Jurkat, Clone E6-1 (cell line): ENCODE data around the gene MTREX.

ENCODE experiments used
- DNase-seq: peaks from one replicate; pipeline ENCODE4 v3.0.0-alpha.2; 2011; ENCODE audit warnings: low read depth, low spot score
- H3K4me3 ChIP-seq: 2 replicates; pipeline ENCODE4 v1.5.1; 2011; ENCODE audit warnings: mild to moderate bottlenecking, low read length, control low read depth, moderate library complexity

The MTREX gene

DNA sequence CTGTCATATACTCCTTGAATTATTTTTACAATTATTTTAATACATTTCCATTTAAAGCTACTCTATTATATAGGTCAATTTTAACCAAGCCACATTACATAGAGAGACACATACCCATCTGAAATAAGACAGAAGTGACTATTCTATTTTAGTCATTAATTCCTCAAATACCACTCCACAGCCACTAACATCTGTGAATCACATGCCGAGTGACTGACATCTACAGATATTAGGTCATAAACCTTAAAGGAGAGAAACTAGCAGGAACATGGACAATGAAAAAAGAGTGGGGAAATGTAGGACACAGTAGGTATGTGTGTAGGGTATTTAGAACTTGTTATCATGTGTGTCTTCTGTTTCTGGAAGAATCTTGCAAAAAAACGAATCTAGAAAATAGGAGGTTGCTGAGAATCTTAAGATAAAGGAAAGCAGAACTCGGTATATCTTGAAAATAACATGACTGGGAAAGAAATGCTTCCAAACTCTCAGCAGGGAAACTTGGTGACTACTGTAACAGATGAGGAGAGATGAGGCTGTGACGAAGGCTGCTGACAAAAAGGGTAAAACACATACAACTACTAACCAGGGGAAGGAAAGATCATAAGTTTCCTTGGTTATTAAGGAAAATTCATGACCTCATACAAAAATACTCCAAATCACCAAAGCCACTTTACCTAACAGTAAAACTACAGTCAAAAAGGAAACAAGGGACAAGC is 142.4 kb downstream of the MTREX start:
- DNase-seq, result no peak
- H3K4me3 ChIP-seq, result no peak overlapping the region

DNA sequence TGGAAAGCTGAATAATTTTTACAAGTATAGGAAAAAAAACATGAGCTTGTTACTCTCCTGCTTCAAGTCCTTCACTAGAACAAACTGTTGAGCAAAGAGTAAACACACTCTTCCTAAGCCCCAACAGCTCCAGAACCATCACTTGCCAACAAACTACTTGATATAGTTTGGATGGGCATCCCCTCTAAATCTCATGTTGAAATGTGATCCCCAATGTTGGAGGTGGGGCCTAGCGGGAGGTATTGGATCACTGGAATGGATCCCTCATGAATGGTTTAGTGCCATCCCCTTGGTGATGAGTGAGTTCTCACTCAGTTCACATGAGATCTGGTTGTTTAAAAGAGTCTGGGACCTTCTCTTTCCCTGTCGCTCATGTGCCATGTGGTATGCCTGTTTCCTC is 144.2 kb downstream of the MTREX start:
- H3K4me3 ChIP-seq, result no peak overlapping the region
- no peak for DNase-seq

DNA sequence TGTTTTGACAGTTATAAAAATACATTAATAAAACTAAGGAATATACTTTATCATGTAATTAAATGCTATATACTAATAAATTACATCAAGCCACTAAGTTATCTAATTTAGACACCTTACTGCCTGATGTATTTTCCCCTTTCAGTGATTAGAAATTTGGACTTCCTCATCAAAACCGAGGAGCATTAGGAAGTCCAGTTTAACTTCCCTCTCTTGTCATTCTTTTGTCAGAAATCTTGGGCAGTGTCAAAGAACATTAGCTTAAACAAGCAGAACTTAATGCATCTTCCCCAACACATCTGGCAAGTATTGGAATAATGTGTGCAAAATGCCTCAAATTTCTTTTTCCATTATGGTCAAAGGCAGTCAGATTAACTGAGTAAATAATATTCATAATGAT is 145.4 kb downstream of the MTREX start:
- DNase-seq, result no peak
- H3K4me3 ChIP-seq, result no peak overlapping the region

DNA sequence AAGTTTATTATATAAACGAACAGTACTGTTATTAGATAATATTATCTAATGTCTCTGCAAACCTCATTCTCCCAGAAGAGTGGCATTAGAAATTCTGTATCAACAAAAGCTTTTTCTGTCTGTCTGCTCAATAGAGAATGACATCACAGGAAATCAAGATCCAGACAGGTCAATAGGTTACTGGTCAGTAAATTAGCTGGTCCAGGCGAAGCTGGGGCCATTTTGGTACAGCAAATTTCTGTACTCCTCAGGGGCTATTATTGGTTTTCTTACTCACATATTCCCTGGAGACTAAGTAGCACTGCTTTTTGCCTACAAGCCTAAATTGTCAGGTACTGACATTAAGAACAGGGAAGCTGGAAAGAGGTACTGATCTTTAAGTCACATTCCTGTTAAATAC is 146.5 kb downstream of the MTREX start:
- no peak for DNase-seq
- H3K4me3 ChIP-seq, result no peak overlapping the region

GRCh38 chr5:55456216-55456895 is 148.6 kb downstream of the MTREX start:
- DNase-seq, result no peak
- H3K4me3 ChIP-seq, result no peak overlapping the region

GRCh38 chr5:55459572-55459971 is 151.8 kb downstream of the MTREX start:
- no peak overlapping the region for H3K4me3 ChIP-seq
- DNase-seq, result no peak

DNA sequence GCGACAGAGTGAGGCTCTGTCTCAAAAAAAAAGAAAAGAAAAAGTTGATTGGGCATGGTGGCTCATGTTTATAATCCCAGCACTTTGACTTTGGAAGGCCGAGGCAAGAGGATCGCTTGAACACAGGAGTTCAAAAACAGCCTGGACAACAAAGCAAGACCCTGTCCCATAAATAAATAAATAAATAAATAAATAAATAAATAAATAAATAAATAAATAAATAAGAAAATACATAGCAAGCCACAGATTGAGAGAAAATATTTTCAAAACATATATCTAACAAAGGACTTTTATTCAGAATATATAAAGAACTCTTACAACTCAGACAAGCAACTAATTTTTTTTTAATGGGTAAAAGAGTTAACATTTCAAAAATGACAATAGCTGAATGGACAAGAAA is 155.8 kb downstream of the MTREX start:
- H3K4me3 ChIP-seq, result no peak overlapping the region
- DNase-seq, result no peak

GRCh38 chr5:55467862-55468551 is 160.2 kb downstream of the MTREX start:
- DNase-seq, result no peak
- no peak overlapping the region for H3K4me3 ChIP-seq

DNA sequence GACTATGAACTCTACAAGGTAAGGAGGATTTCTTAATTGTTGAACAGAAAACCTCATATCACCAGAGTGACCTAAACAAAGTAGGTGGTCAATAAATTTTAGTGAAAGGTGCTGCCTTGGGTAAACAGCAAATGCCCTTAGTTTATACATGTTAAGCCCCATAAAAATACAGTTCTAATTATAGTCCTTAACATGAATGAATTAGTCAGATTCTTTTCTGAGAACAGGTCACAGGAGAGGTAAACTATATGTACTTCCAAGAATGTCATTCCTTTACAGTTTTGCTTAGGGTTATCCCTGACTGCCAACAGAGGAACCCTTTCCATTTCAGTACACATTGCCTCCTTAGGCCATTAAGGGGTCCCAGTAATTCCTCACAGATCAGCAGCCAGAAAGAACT is 162.1 kb downstream of the MTREX start:
- DNase-seq, result no peak
- H3K4me3 ChIP-seq, result no peak overlapping the region

- DNase-seq, result no peak
- no peak overlapping the region for H3K4me3 ChIP-seq
These were observed 162.5 kb downstream of the MTREX start for GRCh38 chr5:55470282-55470681.

GRCh38 chr5:55471468-55471867 is 163.7 kb downstream of the MTREX start:
- no peak overlapping the region for H3K4me3 ChIP-seq
- no peak for DNase-seq

DNA sequence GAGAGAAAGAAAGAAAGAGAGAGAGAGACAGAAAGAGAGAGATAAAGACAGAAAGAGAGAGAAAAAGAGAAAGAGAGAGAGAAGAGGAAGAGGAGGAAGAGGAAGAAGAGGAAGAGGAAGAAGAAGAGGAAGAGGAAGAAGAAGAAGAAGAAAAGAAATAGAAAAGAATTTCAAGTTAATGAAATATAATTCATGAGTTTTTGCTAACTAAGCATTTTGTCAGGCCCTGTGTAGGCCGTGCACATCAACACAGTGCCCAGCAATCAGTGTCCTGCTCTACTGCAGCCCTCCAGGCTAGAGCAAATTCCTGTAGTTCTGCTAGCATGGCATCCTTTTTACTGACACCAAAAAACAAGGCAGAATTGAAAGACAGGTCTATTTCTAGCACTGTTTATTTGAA is 164.9 kb downstream of the MTREX start:
- no peak overlapping the region for H3K4me3 ChIP-seq
- no peak for DNase-seq
